GM18502 (cell line): ENCODE results near the gene ALS2CL.
"Not testable (repeated sequence)": the region's sequence is repeated elsewhere in the genome, so short reads cannot be mapped to it uniquely, and the experiment has no call there.

Experiments
- ATAC-seq: cut with Tn5 transposase; IDR thresholded peaks from one replicate; pipeline ENCODE4 v1.9.1; 2021; ENCODE audit warnings: mild to moderate bottlenecking; ENCODE audit not compliant: unreplicated experiment, poor library complexity

ALS2CL gene, protein sequence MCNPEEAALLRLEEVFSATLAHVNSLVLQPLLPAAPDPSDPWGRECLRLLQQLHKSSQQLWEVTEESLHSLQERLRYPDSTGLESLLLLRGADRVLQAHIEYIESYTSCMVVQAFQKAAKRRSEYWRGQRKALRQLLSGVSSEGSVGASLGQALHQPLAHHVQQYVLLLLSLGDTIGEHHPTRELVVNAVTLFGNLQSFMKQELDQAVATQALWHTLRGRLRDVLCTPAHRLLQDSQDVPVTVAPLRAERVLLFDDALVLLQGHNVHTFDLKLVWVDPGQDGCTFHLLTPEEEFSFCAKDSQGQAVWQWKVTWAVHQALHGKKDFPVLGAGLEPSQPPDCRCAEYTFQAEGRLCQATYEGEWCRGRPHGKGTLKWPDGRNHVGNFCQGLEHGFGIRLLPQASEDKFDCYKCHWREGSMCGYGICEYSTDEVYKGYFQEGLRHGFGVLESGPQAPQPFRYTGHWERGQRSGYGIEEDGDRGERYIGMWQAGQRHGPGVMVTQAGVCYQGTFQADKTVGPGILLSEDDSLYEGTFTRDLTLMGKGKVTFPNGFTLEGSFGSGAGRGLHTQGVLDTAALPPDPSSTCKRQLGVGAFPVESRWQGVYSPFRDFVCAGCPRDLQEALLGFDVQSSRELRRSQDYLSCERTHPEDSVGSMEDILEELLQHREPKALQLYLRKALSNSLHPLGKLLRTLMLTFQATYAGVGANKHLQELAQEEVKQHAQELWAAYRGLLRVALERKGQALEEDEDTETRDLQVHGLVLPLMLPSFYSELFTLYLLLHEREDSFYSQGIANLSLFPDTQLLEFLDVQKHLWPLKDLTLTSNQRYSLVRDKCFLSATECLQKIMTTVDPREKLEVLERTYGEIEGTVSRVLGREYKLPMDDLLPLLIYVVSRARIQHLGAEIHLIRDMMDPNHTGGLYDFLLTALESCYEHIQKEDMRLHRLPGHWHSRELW

DNA sequence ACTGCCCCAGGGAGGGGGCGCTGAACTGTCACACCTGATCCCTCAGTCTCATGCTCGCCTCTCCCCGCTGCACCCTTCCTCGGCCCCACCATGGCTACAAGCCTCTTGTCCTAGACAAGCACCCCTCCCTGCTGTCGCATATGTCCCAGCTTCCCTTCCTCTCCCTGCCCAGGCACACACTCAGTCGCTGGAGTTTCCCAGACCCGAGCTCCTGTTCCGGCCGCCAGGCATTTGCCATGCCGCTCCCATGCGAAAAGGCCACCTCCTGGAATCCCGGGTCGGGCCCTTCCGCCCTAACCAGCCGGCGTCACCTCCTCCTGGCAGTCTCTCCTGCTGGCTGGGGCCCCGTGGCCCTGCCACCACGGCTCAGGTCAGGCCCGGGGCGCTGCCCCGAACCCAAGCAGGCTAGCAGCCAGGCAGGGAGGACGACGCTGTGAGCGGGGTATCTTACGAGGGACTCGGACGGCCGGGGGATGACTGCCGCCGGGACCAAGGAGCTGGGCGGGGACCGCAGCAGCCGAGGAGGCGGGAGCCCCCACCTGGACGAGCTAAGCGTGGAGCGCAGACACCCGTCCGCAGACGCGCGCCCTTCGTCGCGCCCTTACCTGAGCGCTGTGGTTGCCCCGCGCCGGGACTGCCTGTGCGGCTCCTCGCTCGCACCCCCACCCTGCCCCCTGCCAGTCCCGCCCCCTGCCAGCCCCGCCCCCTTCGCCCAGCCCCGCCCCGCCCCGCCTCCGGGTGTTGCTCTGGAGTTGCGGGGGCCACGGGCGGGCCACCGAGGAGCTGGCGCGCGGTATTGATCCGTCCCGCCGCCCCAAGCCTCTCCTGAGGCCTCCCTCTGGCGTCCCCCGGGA, at the start of gene ALS2CL:
Gene ALS2CL (minus strand): TSS at position 642 of the 854 bp plus-strand sequence. CDS start 4,239 bp downstream, outside the sequence.
- ATAC-seq = no peak

DNA sequence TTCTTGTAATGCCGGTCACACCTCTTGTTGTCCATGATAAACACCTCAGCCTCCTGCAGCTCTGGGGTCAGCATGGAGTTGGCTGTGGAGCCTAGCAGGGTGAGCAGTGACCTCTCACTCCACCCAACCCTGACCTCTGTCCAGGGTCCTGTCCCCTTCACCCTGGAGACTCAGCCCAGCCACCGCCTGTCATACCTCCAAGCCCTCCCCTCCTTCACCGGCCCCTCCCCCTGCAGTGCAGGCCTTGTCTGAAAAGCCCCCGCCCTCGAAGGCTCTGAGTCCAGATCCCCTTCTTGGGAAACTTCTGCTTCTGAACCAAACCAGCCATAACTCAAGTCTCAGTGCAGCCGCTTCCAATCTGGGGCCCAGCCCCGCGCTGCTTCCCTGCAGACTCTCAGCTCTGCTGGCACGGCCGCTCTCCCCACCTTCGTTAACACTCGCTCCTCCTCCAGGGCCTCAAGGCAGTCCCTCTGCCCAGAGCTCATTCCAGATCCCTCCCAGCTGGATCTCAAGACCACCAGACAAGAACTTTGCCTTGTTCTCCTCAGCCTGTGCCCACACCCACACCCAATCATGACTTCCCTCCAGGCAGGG, 49.6 kb upstream of the ALS2CL start:
- ATAC-seq = no peak

DNA sequence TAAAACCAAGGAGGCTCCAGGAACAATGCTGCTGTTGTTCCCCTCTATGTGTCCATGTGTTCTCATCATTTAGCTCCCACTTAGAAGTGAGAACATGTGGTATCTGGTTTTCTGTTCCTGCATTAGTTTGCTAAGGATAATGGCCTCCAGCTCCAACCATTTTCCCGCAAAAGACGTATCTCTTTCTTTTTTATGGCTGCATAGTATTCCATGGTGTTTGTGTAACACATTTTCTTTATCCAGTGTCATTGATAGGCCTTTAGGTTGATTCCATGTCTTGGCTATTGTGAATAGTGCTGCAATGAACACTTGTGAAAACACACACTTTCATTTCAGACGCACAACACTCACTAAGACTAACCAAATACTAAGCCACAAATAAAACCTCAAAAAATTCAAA, 46.1 kb upstream of the ALS2CL start:
- not testable (repeated sequence) for ATAC-seq

DNA sequence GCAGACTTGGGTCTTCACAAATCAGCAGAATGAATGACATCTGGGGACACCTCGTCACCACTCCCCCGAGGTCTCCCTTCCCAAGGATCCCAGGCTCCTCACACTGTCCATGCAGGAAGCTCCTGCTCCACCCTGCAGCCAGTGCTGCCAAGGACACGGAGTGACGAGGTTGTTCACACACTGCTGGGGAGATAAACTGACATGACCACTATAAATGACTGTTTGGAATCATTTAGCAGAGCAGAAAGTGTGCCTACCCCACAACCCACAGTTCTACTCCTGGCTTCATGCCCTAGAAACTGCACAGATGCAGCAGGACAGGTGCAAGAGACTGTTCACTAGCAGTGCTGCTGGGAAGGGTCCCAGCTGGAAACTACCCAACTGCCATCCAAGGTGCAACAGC, 43.9 kb upstream of the ALS2CL start:
- ATAC-seq = no peak

DNA sequence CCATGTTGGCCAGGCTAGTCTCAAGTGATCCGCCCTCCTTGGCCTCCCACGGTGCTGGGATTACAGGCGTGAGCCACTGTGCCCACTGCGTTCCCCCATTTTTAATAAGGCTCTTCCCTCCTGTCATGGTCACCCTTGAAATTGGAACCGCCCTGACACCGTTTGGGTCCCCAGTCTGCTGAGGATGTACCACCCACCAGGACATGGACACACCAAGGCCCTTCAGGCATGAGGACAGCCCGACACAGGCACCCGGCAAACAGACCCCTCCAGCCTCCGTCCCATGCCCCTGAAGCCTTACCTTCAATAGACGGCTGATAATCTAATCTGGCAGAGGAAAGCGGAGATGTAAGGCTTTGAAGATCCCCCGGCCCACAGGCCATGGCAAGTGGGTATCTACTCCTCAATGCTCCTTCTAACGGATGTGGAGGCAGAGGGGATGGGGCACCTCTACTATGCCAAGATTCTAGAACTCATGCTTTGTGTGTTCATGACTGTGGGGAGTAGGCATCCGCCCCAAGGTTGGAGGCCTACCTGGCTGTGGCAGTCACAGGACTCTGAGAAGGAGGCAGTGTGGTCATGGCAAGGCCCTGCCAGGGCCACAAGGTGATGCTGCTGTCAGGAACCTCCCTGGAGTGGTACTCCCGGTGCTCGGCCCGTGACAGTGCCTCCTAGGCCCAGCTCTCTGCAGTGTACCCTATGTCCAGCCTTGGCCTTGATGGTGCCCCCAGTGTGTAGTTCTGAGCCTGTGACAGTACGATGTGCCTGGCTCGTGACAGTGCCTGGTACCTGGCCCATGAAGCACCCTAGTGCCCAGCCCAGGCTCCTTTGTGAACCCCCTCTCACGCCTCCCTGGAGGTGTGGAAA, 42.8 kb upstream of the ALS2CL start:
- ATAC-seq = no peak

DNA sequence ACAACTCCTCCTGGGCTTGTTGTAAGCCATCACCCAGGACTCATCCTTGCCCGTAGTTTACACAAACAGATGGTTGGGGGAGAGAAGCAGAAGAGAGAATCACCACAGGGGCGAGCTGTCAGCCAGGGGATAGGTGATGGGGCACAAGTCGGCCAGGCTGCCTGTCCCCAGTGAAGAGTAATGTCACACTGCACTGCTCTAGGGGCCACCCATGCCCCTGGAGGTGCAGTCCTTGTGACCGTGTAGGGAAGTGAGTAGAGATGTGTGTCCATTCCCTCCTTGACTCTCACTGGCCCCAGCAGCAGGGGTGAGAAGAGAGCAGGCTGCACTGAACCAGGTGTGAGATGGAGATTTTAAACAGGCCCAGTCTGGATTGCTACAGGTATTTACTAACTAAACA, 41.3 kb upstream of the ALS2CL start:
- ATAC-seq = no peak

DNA sequence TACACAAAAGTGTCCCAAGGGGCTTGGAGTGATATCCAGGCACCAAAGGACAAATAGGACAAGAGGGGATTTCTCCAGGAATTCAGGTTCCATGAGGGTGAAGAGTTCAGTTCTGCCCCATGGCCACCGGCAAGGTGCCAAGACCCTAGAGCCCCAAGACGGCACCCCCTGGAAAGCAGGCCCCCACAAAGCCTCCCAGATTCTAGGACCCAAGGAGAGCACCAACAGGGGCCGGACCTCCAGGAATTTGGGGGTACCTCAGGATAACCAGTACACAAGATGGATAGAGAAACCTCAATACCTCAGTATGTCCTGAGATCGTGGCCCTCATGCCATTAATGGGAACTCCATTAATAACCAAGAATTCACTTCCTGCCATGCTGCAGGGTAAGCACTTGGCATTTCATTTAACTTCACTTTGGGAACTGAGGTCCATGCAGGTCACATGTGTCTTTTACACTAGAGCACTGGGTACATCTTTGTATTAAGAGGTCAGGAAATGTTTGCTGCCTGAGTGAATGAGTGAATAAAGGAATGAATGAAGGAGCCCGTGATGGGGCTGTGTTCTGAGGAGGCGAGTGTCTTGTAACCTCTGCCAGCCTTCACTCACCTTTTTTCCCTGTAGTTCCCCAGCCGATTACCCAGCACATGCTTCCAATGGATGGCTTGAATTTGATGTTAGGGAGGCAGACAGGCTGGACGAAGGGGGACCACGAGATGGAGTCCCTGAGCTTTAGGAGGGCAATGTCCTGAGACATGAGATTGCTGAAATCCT, 39.7 kb upstream of the ALS2CL start:
- ATAC-seq = no peak

DNA sequence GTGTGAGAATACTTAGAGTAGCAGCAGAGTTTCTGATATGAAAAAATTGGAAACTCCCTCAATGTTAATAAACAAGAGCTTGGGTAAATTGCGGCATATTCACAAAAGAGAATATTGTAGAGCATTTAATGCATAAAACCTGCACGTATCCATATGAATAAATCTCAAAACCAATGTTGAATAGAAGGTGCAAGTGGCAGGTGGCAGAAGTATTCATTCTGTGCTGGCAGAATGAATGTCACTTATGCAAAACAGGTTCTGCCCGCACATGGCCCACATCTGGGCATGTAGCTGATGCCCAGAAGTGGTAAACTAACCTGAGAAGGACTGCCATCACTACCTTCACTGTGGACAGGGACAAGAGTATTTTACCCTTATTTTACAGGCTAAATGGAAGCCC, 38.3 kb upstream of the ALS2CL start:
- ATAC-seq = no peak

DNA sequence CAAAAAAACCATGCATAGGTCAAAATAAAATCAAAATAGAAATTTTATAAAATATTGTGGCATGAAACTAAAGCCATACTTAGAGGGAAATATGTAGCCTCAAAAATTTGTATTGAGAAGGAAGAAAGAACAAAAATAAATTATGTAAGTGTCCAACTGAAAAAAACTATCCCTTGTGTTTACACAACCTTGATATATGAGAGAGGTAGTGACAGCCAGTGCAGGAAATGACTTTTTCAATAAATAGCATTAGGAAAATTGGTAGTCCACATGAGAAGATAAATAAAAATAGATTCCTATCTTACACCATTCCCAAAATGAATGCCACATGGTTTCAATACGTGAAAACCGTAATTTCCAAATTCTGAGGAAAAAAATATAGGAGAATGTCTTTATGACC, 37.3 kb upstream of the ALS2CL start:
- no peak for ATAC-seq

DNA sequence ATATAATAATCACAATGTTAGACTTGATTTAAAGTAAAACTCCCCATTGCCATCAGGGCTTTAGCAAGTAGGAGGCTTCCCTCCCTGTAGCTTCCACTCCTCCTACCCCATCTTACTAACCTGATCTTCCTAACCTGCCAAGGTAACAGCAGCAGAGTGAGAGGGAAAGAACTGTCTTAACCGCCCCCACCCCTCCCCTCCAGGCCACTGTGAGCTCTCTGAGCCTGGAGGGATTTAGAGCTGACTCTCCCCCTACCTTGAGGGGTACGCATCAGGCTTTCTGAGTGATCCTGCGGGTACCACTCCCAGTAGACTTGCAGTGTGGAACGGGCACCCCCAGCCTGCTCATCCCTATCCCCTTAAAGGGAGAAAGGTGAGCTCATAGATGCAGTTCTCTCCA, 35.6 kb upstream of the ALS2CL start:
- no peak for ATAC-seq

DNA sequence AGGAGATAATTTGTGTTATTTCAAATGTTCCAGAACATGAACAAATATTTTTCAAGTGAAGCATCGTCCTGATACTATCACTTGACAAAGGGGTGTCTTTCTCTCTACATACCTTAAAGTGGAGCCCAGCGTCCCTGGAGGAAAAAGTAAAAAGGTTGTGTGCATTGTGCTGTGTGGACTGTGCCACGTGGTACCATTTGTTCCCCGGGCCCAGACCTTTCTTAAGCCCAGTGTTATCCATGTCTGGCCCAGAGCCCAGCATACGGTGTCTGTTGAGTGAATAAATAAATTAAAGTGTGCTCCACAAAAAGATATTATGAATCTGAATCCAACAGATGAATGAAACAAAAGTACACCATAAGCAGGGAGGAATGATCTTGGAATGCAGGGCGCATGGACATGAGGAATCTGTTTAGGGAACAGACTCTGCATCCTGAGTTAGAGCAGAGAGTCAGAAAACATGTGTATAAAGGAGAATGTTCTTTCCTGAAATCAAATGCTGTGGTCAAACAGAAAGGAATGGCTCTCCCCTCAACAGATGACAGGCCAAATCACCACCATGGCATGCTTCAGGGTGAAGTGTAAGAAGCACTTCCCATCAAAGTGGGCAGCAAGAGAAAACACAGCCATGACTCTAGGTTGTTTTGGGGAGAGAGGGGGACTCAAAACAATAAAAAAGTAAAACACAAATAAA, 32.3 kb upstream of the ALS2CL start:
- no peak for ATAC-seq

DNA sequence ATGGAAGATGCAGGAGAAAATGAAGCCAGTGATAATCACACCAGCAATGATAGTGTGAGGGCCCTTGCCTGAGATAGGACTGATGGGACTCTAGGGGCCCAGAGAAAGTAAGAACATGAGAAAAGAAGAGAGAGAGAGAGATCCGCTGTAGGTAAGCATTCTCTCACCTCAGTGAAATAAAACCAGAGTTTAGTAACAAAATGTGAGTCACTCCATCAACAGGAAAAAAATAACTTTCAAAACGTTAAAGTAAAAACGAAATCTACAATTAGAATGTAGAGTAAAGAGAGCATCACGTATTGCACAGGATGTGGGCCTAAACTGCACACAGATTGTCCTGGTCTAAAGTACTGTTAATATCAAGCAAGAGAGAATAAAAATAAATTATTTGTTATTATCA, 30.9 kb upstream of the ALS2CL start:
- ATAC-seq = no peak

DNA sequence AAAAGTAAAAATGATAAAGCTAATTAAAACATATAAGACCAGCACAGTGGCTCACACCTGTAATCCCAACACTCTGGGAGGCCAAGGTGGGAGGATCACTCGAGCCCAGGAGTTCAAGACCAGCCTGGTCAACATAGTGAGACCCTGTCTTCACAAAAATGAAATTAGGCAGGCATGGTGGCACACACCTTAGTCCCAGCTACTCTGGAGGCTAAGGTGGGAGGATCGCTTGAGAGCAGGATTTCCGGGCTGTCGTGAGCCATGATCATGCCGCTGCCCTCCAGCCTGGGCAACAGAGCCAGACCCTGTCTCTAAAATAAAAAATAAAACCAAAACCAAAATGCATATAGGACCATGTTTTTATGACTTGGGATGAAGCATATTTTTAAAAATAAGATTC, 29.0 kb upstream of the ALS2CL start:
- no peak for ATAC-seq

DNA sequence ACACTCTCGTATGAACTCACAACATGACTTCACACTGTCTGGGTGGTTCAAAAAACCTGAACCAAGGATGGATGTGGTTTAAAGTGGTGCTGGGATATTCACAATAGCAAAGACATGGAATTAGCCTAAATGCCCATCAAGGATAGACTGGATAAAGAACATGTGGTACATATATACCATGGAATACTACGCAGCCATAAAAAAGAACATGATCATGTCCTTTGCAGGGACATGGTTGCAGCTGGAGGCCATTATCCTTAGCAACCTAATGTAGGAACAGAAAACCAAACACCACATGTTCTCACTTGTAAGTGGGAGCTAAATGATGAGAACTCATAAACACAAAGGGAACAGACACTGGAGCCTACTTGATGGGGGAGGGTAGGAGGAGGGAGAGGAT, 27.5 kb upstream of the ALS2CL start:
- no peak for ATAC-seq

DNA sequence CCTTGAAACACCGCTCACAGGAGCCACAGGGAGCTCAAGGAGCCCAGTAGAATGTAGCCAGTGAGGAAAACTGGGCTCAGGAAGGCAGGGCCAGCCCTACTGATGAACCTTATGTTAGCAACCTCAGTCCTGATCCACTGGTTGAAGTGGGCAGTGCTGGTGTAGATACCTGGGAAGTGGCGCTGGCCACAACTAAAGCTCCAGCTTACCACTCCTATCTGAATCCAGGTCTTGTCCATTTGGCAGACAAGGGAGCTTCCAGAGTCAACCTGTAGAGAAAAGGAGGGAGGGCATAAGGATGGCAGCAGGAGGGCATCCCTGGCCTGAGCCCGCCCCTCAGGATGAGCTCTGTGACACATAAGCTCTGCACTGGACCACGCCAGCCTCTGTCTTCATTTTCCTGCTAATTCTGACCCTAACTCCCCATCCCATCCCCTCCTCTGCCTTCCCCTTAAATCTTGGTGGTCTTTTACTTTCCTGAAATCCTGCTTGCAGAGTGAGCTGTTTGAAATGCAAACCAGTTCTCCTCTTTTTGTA, 26.3 kb upstream of the ALS2CL start:
- ATAC-seq = no peak

DNA sequence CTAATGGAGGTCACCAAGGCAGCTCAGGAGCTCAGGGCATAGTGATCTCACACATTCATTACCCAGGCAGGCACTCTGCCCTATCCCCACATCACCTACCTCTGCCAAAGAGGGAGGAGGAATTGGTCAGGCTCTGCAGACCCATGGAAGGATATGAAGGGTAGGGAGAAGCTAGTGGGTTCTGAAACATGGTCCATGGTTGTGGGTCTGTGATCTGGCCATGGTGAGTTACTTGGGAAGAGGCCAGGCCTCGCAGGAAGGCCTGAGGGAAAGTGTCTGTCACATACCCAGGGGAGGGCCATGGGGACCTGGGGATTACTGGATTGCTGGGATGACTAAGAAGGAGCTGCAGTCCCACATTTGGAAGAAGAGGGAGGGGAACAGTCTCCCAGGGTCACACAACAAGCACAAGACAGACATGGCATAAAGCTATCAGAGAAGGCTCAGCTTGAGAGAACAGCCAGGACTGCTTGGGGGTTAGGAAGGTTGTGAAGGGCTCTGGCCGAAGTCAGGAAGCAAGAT, 25.6 kb upstream of the ALS2CL start:
- ATAC-seq = no peak
